OCI-LY1 (cell line): ENCODE results near the gene PRPF19.

Source experiments
- H2AFZ ChIP-seq: fragments of 200-600 bp; sonication (generic), shearing (Covaris generic); 2 replicates; pipeline ENCODE4 v1.6.0; 2014; ENCODE audit warnings: antibody characterized with exemption, mild to moderate bottlenecking, low read length
- H3F3A ChIP-seq: fragments of 200-600 bp; sonication (generic), shearing (Covaris generic); 2 replicates; pipeline ENCODE4 v1.6.0; 2014; ENCODE audit warnings: mild to moderate bottlenecking, antibody characterized with exemption, low read length, moderate library complexity; ENCODE audit not compliant: insufficient read depth
- H3K27ac ChIP-seq: fragments of 200-600 bp; sonication (generic); 2 replicates; pipeline ENCODE4 v1.5.1; 2014; ENCODE audit warnings: low read length, mixed run types, mild to moderate bottlenecking, low read depth; ENCODE audit not compliant: poor library complexity, severe bottlenecking
- H3K27me3 ChIP-seq: fragments of 200-600 bp; sonication (generic); 2 replicates; pipeline ENCODE4 v1.6.0; 2014; ENCODE audit warnings: antibody characterized with exemption, mild to moderate bottlenecking, low read length, moderate library complexity; ENCODE audit not compliant: insufficient read depth
- H3K36me3 ChIP-seq: fragments of 200-600 bp; sonication (generic); 2 replicates; pipeline ENCODE4 v1.6.1; 2014; ENCODE audit warnings: mild to moderate bottlenecking, antibody characterized with exemption, low read length, moderate library complexity, mixed read lengths; ENCODE audit not compliant: insufficient read depth
- H3K4me1 ChIP-seq: fragments of 200-600 bp; sonication (generic); 2 replicates; pipeline ENCODE4 v1.5.1; 2014; ENCODE audit warnings: mild to moderate bottlenecking, low read length, moderate library complexity; ENCODE audit not compliant: insufficient read depth, severe bottlenecking
- H3K4me2 ChIP-seq: fragments of 200-600 bp; sonication (generic), shearing (Covaris generic); 2 replicates; pipeline ENCODE4 v1.6.1; 2014; ENCODE audit warnings: low read length
- H3K4me3 ChIP-seq: fragments of 200-600 bp; sonication (generic); 2 replicates; pipeline ENCODE4 v1.5.1; 2014; ENCODE audit warnings: low read length, low read depth, mild to moderate bottlenecking, mixed read lengths; ENCODE audit not compliant: poor library complexity, severe bottlenecking
- H3K79me2 ChIP-seq: fragments of 200-600 bp; shearing (Covaris generic); 2 replicates; pipeline ENCODE4 v1.6.1; 2016; ENCODE audit warnings: mixed run types, low read length, mixed read lengths; ENCODE audit not compliant: insufficient read depth
- H3K9ac ChIP-seq: fragments of 200-600 bp; sonication (generic), shearing (Covaris generic); 2 replicates; pipeline ENCODE4 v1.6.1; 2014; ENCODE audit warnings: mild to moderate bottlenecking, low read length, mixed read lengths
- H3K9me2 ChIP-seq: fragments of 200-600 bp; sonication (generic), shearing (Covaris generic); 2 replicates; pipeline ENCODE4 v1.6.1; 2014; ENCODE audit warnings: low read depth, mild to moderate bottlenecking, low read length, mixed read lengths
- H3K9me3 ChIP-seq: fragments of 200-600 bp; shearing (Covaris generic); 2 replicates; pipeline ENCODE4 v1.6.1; 2014; ENCODE audit warnings: low read length, mixed read lengths
- H4K20me1 ChIP-seq: fragments of 200-600 bp; sonication (generic), shearing (Covaris generic); 2 replicates; pipeline ENCODE4 v1.6.0; 2016; ENCODE audit warnings: mild to moderate bottlenecking, low read length; ENCODE audit not compliant: insufficient read depth
- CTCF ChIP-seq: fragments of 200-600 bp; sonication (generic), shearing (Covaris generic); IDR thresholded peaks from 2 replicates; pipeline ENCODE4 v1.5.1; 2017; ENCODE audit warnings: mild to moderate bottlenecking, antibody characterized with exemption, low read length, moderate library complexity, mixed read lengths
- EZH2 ChIP-seq: fragments of 200-600 bp; sonication (generic), shearing (Covaris generic); IDR thresholded peaks from 2 replicates; pipeline ENCODE4 v1.8.0; 2017; ENCODE audit warnings: borderline replicate concordance, mixed run types, mild to moderate bottlenecking, antibody characterized with exemption, low read length, moderate library complexity, mixed read lengths

The PRPF19 gene

GRCh38 chr11:60891103-60891741 is 15.2 kb downstream of the PRPF19 start:
- H3K9ac ChIP-seq: no peak overlapping the region
- H3K4me2 ChIP-seq: no peak overlapping the region
- H3K9me2 ChIP-seq: no peaks in the 10 kb centered on the region

GRCh38 chr11:60890696-60891095 is 15.7 kb downstream of the PRPF19 start:
- no peaks in the 10 kb centered on the region for H3K27me3 ChIP-seq
- H3K27ac ChIP-seq: no peak overlapping the region
- H4K20me1 ChIP-seq: no peaks in the 10 kb centered on the region
- H3K4me2 ChIP-seq: no peak overlapping the region
- no peaks in the 10 kb centered on the region for H3F3A ChIP-seq
- TF ChIP-seq CTCF: no peak
- no peak for TF ChIP-seq EZH2
- peaks cover 69% of the 10 kb centered on the region for H3K36me3 ChIP-seq
- H3K79me2 ChIP-seq: no peaks in the 10 kb centered on the region
- no peaks in the 10 kb centered on the region for H3K9me3 ChIP-seq
- H3K4me1 ChIP-seq: no peaks in the 10 kb centered on the region
- no peaks in the 10 kb centered on the region for H3K9me2 ChIP-seq
- H2AFZ ChIP-seq: no peak overlapping the region
- H3K4me3 ChIP-seq: no peak overlapping the region
- no peak overlapping the region for H3K9ac ChIP-seq

More at GRCh38 chr11:60891103-60891741, 15.2 kb downstream of the PRPF19 start:
- Histone ChIP-seq H3K4me3 (no peak overlapping the region), H3K36me3 (peaks cover 74% of the 10 kb centered on the region), H3K27ac (no peak overlapping the region), H3K27me3 (no peaks in the 10 kb centered on the region), H3K79me2 (no peaks in the 10 kb centered on the region), H3F3A (no peaks in the 10 kb centered on the region), H3K4me1 (no peaks in the 10 kb centered on the region), H3K9me3 (no peaks in the 10 kb centered on the region), H4K20me1 (no peaks in the 10 kb centered on the region), H2AFZ (no peak overlapping the region)
- TF ChIP-seq CTCF: no peak
- TF ChIP-seq EZH2: no peak

- Histone ChIP-seq H4K20me1 (no peaks in the 10 kb centered on the region), H3K36me3 (peaks cover 60% of the 10 kb centered on the region)
Observed at GRCh38 chr11:60889869-60890311, 16.5 kb downstream of the PRPF19 start.

More at GRCh38 chr11:60889869-60890311, 16.5 kb downstream of the PRPF19 start:
- H2AFZ ChIP-seq: no peak overlapping the region
- H3K4me1 ChIP-seq: no peaks in the 10 kb centered on the region
- H3K27ac ChIP-seq: no peak overlapping the region
- H3K9ac ChIP-seq: no peak overlapping the region
- no peaks in the 10 kb centered on the region for H3K27me3 ChIP-seq
- no peaks in the 10 kb centered on the region for H3F3A ChIP-seq
- no peaks in the 10 kb centered on the region for H3K9me2 ChIP-seq
- H3K79me2 ChIP-seq: no peaks in the 10 kb centered on the region
- H3K4me2 ChIP-seq: no peak overlapping the region
- TF ChIP-seq EZH2 (no peak), CTCF (no peak)
- H3K4me3 ChIP-seq: no peak overlapping the region
- no peaks in the 10 kb centered on the region for H3K9me3 ChIP-seq
